ENCODE data around the gene FAM186B.

DNA sequence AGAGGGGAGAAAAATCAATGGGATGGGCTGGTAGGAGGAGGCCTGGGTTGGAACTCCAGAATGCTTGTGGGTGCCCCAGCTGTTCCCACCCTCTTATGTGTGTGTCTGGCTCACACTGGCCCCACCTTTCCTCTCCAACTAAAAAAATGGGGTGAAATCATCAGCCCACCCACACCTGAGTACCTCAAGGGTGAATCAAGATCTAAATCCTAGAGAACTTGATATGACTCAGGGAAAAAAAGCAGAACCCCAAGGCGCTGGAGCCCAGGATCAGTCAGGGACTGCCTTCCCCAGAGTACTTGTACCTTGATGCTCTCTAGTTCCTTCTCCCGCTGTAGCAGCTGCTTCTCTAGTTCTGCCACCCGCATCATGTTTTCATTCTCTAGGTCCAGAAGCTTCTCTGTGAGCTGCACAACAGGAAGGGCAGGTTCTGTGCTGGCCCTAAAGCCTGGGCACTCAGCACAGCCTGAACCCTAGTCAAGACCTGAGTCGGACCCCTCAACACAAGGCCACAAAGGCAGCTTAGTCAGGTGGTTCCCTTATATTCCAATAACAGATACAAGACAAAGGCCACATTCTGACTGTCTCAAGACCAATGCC lies 47.6 kb upstream of the FAM186B start:
- TF ChIP-seq, protein P1, sequence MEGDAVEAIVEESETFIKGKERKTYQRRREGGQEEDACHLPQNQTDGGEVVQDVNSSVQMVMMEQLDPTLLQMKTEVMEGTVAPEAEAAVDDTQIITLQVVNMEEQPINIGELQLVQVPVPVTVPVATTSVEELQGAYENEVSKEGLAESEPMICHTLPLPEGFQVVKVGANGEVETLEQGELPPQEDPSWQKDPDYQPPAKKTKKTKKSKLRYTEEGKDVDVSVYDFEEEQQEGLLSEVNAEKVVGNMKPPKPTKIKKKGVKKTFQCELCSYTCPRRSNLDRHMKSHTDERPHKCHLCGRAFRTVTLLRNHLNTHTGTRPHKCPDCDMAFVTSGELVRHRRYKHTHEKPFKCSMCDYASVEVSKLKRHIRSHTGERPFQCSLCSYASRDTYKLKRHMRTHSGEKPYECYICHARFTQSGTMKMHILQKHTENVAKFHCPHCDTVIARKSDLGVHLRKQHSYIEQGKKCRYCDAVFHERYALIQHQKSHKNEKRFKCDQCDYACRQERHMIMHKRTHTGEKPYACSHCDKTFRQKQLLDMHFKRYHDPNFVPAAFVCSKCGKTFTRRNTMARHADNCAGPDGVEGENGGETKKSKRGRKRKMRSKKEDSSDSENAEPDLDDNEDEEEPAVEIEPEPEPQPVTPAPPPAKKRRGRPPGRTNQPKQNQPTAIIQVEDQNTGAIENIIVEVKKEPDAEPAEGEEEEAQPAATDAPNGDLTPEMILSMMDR (conservative IDR thresholded peaks at IDR 0.05 in 1 of 2, IDR thresholded peaks at IDR 0.05 in 1 of 2; ENCODE audit: low read depth in 1 of 2, low read length in 2 of 2): no peak
- TF ChIP-seq EZH2 (IDR thresholded peaks at IDR 0.05; ENCODE audit: low read length, missing control alignments): no peak

Measured in fibroblast of lung (primary cell).